Stimulated activated CD4-positive, alpha-beta T cell treated with anti-CD3 and anti-CD28 coated beads, Interleukin-4, amount 100 ng/mL, for 24 hours (primary cell): ENCODE measurements around the gene UGT2A3.
"Not testable (repeated sequence)": the region's sequence is repeated elsewhere in the genome, so short reads cannot be mapped to it uniquely, and the experiment has no call there.

Source experiments
- DNase-seq: peaks from one replicate; pipeline ENCODE4 v3.0.0-alpha.2; 2020

The UGT2A3 gene

DNA sequence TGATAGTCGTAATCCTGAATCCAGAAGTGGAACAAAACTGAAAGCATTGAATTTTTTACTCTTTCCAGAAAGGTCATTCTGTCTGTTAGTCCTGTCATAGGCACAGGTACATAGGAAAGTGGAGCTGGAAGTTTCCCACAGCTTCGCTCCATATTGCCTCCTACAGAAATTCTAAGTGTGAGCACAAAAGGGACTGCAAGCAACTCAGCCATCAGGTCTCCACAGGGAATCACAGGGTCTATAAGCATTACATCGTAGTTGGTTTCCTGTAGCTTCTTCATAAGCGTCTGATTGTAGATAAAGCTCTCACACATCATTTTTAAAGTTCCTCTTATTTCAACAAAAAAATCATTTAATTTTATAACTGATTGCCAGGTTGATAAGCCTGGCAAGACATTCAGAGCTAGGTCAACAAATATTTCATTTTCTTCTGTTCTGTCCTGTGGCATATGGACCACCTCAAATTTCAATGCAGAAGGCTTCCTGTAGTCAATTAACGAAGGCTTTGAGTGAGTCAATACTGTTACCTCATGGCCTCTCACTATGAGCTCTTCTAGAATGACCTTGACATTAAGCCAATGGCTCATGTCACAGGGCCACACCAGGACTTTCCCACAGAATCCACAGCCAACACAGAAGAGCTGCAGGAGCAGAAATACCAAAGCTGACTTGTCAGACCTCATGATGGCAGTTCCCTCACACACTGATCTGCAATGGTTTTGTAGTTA is at the start of gene UGT2A3:
TSS of gene UGT2A3 (minus strand) at position 727 of the 728 bp plus-strand sequence. CDS start at position 683, 44 bp downstream.
- DNase-seq: no peak

DNA sequence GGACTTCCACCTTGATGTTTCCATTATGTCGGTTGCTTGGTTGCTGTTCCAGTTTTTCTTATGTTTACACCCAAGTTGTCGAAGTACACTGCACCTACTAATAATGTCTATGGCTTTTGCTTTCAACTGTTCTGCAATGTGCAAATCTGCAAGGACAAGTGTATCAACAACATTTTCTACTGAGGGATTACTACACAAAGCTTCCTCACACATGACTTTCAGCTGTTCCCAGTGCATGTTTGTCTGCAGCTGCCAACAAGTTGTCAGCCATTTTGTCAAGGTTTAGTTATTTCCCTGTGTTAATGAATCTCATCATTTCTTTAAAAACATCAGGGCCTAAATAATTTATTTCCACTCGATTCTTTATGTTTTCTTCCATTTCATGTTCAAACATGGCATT is 45.4 kb upstream of the UGT2A3 start:
- DNase-seq: no peak

DNA sequence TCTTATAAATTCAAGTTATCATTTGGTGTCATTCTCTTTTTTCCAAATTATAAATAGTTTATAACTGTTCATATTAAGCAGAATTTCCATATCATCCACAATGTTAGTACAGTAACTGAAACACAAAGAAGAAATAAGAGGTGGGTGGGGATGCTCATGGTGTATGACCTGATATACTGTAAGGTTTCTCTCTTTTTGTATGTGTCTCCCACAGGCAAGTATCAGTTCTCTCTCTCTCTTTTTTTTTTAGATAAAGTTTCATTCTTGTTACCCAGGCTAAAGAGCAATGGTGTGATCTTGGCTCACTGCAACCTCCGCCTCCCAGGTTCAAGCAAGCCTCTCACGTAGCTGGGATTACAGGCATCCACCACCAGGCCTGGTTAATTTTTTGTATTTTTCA is 43.7 kb upstream of the UGT2A3 start:
- no peak for DNase-seq

DNA sequence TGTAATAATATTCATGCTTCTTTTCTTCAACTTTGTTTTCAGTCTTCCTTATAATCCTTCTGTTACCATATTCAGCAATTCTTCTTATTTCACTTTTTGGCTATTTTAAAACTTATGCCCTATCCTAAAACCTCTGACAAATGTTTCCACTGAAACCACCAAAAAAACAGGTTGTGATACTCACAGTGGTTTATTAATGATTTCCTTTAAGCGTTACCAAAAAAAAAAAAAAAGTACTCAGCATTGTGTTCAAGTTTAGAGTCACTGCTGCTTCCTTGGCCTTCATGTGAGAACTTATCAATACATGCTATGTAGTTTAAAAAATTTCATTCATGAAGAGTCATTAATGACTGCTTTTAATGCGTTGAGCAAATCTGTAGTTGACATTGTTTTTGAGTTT is 35.4 kb upstream of the UGT2A3 start:
- DNase-seq: no peak

DNA sequence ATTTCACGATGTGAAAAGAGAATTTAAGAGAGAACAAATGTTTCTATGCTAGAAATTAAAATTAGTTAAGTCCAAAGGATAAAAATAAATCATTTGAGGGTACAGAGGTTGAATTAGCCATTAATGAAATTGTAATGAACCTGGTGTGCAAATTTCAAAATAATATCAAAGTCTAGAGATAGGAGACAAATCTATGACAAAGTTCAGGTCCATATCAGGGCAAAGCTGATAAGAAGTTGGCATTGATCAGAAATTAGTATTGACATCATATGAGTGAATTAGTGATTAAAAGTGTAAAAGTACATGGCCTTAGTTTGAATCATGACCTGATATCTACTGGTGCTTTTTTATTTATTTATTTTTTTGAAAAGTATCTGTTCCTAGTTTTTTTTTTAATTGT is 33.8 kb upstream of the UGT2A3 start:
- no peak for DNase-seq

DNA sequence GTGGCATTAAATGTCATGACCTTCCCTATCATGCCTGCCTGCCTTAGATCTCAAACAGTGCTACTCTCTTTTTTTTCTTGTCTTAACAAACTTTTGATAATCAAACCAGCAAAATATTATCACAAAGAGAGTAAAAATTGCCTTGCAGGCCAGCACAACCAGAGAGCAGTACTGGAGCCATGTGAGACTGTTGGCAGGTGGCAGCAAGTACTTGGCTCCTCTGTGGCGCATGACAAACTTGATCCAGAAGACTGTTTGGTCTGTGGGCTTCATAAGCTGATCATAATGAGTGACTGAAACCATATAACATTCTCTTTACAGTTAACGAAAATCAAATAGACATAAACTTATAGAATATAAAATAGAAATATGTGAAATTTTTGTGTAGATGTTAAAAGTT is 33.3 kb upstream of the UGT2A3 start:
- no peak for DNase-seq

DNA sequence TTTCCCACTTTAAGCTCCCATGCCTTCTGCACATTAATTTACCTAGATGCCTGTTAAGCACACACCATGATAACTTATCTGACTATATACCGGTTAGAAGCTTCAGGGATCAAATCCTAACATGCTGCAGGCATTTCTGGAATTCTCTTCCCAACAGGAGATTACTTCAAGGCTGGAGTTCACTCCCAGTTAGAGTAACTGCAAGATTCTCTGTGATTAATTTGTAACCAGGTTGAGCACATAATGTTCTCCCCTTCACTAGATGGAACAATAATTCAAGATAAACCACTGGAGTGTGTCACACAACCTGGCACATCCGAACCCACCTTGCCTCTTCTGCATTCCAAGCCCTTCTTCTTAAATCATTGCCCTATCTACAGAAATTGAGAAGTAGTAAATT is 11.8 kb upstream of the UGT2A3 start:
- no peak for DNase-seq

DNA sequence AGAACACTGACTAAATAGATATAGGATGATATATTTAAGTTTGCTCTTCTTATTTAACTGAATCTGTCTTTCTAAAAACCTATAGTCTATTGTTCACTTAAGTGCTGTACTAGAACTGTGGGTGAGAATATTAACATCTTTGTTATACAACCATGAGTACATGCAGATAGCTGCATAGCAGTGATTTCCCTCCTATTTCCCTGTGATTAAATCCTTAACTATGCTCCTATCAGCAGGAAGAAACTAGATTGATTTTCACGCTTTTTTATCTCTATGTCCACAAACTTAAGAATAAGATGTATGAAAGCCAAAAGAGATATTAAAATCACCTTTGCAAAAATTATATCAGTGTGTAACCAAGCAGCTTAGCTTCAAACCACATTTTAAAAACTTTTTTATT is 11.3 kb upstream of the UGT2A3 start:
- DNase-seq: no peak

DNA sequence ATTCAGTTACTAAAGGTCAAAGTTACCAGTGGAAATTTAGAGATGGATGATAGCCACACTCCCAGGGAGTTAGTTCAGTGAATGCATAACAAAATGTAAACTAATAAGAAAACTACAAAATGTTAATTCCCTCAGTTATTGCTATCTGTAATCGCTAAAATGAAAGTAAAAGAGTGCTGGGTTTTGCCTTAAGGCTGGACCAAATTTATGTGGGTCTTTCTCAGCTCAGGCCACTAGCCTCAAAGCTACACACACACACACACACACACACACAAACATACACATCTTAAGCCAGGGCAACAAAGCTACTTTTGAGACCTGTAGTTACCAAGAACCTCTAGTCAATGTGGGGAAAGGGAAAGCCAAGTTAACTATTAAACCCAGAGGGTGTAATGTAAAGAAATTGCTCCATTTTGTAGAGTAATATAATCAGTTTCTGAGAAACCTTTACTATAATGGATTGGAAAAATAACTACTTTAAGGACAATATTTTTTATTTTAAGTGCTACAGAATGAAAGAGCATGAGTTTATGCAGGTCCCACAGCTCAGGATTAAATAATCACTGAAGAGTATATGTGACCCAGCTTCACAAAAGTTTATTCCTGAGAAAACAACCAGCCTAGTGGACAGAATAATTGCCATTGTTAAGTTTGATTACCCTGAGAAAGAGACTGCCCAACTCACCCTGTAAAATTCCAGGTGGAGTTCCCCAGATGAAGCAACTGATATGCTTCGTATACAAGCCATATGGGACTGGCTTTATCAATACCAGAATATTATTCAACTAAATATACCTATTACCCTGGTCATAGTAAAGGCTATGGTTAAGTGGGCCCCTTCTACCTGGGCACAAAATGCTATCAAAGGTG is 8.9 kb upstream of the UGT2A3 start:
- no peak for DNase-seq

DNA sequence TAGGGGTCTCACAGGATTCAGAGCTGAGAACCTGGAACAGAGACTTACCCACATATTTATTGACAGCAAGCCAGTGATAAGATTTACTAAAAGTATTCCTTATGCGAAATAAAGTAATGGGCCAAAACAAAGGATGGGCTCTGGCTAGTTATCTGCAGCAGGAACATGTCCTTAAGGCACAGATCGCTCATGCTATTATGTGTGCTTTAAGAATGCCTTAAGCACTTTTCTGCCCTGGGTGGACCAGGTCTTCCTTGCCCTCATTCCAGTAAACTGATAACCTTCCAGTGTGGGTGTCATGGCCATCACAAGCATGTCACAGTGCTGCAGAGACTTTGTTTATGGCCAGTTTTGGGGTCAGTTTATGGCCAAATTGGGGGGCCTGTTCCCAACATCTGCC is 7.5 kb upstream of the UGT2A3 start:
- not testable (repeated sequence) for DNase-seq

DNA sequence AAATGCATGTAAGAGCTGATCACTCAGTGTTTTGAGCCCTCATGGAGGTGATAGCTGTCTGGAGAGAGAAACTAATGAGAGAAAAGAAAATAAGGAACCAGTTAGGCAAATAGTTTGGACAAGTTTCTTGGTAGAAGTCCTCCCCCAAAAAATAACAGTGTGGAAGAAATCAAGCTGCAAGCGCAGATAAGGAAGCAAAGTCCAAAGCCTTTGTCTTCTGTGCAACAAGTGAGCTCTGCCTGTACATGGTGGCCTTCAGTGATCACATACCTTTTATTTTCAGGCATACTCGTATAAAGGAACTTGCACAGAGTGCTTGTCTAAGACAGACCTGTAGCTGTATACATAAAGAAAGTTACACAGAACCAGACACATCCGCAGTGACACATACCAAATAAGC is 2.5 kb upstream of the UGT2A3 start:
- no peak for DNase-seq

DNA sequence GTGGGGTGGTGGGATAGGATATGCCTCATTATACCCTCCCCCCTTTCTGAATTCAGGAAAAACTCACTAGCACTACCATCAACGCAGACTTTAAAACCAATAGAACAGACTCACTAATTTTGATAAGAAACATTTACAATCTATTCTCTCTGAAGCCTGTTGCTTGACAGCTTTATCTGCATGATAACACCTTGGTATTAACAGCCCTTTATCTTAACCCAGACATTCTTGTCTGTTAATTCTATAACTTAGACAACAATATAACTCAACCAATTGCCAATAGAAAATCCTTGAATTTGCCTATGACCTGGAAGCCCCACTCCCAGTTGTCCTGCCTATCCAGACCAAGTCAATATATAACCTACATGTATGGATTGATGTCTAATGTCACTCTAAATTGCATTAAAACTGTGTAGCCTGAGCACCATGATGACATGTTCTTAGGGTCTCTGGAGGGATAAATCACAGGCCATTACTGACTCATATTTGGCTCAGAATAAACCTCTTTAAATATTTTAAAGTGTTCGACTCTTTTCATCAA is 1.5 kb upstream of the UGT2A3 start:
- no peak for DNase-seq

DNA sequence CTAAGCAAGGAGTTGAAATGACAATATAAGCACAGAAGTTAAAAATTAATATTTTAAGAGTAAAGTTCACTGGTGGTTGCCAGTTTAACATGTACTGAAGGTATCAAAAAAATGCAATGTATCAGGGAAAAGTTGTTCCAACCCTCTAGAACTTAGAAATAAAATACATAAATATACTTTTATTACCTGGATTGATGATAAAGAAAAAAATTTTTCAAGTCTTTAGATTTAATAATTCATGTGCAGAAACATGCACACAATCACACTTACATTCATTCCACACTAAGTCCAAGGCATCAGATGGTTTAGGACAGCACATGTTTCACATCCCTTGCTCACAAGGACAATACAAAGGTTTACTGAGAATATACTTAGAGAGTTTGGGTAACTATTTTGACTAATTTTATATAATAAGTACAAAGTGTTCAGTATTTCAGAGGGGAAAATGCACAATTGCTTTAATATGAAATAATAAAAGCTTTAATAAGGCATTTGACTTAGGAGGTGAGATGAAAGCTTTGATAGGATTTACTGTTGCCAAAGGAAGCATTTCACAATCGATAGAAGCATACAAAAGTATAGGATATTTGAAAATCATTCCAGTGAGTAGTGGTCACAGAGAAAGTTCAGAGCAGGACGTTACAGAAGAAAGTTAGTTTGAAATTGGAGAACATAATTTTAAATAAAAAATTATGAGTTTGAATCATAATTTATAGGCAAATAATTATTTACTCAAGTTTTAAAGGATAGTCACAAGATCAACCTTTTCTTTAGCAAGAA is 392 bp upstream of the UGT2A3 start:
- no peak for DNase-seq

DNA sequence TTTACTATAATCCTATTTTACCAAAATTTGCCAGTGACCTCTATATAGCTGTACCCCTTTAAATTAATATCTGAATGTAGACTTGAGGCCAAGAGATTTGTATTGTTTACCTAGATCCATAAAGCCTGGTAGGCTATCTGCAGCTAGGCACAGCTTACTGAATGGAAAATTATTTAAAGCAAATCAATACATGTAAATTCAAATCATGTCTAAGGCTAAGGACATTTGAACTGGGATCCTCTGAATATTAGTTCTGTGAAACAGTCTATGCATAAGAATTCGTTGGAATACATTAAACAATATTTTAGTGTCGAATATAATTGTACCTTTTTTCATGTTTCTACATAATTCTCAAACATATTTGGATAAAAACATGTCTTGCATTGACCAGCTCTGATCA is 1.6 kb downstream of the UGT2A3 start:
- no peak for DNase-seq

DNA sequence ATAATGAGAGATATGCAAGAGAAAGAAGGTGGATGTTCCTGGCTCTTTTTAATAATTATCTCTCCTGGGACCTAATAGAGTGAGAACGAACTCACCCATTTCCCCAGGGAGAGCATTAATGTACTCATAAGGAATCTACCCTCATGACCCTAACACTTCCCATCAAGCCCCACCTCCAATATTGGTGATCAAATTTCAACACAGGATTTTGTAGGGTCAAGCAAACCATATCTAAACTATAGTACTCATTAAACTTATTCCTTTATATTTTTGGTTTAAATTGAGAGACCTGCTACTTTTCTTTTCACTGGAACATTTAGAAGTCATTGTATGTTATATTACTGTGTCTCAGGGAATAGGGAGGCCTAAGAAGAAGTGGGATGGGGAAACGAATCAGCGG is 2.6 kb downstream of the UGT2A3 start:
- no peak for DNase-seq

DNA sequence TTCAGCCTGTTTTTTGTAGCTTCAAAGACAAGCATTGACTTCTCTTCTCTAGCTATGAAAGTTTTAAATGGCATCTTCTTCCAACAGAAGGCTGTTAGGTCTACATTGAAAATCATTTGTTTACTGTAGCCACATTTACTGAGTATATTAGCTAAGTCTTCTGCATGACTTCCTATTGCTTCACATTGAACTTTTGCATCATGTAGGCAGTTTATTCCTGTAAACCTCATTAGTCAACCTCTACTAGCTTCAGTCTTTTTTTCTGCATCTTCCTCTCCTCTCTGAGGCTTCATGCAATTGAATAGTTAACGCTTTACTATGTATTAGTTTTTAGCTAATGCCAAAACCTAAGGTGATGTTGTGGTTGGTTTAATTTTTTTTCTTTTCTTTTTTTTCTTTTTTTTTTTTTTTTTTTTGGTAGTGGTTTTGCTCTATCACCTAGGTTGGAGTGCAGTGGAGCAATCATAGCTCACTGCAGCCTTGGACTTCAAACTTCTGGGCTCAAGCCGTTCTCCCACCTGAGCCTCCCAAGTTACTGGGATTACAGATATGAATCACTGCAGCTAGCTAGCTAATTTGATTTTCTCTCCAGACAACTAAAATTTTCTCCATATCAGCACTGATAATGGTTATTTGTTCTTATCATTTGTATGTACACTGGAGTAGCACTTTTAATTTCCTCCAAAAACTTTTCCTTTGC is 3.4 kb downstream of the UGT2A3 start:
- no peak for DNase-seq

DNA sequence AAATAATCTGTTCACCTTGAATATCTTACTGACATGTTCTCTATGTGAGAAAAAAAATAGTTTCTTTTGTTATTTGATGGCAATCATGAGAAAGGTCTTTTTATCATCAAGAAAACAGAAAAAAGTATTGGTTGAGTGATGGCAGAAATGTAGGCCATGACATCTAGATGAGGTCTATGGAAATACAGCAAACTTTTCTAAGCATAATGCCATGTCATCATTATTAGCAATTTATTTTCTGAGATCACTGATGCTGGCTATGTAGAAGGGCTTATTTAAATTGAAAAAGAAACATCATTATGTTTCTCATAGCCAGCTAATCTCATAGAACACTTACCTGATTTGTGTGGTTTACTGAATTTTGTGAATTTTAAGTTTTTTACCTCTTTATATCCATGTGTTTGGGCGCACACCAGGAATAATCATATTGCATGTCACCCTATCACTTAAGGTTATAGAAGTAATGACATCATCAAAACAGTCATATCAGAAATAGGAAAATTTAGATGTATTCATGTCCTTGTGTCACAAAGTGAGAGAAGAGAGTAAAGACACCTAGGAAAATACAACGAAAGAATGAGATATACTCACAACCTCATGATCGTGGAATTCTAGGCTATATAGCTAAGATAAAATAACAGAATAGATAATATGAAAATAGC is 22.4 kb downstream of the UGT2A3 start:
- DNase-seq: no peak

DNA sequence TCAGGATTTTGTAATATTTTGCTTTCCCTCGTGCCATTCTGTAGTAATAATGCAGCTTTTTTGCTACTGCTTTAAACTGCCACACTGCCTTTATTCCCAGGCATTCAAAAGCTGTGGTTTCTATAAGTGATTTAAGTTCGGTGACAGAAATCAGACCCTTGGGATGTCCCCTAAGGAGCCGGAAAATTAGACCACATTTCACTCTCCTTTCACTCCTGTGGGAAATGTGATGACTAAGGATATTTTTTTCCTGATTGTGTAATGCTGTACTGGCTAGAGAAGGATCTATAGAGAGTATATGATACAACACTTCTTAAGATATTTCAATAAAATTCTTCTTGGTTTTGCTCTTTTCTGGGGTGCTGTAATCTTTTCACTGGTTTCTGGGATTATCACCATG is 24.4 kb downstream of the UGT2A3 start:
- no peak for DNase-seq

DNA sequence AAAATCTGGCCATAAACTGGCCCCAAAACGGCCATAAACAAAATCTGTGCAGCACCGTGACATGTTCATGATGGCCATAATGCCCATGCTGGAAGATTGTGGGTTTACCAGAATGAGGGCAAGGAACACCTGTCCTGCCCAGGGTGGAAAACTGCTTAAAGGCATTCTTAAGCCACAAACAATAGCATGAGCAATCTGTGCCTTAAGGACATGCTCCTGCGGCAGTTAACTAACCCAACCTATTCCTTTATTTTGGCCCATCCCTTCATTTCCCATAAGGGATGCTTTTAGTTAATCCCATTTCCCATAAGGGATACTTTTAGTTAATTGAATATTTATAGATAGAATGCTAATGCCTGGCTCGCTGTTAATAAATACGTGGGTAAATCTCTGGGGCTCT is 29.4 kb downstream of the UGT2A3 start:
- DNase-seq: not testable (repeated sequence)

DNA sequence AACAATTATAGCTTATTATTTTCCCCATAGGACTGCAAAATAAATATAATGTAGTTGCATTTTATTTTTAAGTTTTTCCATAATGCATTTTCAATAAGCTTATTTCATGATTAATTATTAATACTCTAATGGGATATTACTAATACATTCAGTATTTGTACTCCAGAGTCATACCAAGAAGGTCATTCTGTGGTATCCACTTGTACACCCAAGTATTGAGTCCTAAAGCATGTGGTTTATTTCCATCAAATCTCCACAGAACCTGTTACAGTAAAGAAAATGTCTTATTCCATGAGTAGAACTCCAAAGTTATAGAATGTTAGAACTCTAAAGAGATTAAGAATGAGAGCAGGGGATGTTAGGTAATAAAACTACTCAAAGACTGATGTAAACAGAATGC is 30.6 kb downstream of the UGT2A3 start:
- DNase-seq: no peak

DNA sequence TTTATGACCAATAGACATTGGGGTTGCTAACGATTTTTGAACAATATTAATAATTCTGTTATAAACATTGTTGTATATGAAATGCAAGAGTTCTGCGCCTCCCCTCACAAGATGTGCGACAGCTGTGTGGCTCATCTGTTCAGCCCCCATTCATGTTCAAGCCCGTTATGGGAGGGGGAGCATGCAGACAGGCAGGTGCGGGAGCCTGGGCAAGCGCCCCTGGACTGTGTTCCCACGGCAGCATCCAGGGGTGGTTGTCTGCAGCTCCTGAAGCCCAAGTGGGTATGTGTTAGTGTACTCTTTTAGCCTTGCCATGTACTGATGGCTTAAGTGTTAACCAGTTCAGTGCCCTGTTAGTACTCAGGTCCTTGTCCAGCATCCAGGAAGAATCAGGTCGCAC is 34.6 kb downstream of the UGT2A3 start:
- DNase-seq: no peak

DNA sequence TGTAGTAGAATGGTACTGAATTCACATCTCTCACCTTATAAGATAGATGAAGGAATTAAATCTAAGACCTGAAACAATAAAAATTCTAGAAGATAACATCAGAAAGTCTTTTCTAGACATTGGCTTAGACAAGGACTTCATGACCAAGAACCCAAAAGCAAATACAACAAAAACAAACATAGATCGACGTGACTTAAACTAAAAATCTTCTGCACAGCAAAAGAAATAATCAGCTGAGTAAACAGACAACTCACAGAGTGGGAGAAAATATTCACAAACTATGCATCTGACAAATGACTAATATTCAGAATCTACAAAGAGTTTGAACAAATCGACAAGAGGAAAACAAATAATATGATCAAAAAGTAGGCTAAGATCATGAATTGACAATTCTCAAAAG is 38.8 kb downstream of the UGT2A3 start:
- no peak for DNase-seq
